Hematopoietic multipotent progenitor cell treated with erythropoietin and hydrocortisone succinate and interleukin-3 and kit ligand, for 17 days (in vitro differentiated cells): ENCODE results near the gene IGFBP5.

Experiments used
- DNase-seq: peaks from one replicate; pipeline ENCODE4 v3.0.0-alpha.2; 2015; ENCODE audit warnings: low spot score

Gene IGFBP5

GRCh38 chr2:216687646-216688045 lies 7.7 kb downstream of the IGFBP5 start:
- DNase-seq = no peak

DNA sequence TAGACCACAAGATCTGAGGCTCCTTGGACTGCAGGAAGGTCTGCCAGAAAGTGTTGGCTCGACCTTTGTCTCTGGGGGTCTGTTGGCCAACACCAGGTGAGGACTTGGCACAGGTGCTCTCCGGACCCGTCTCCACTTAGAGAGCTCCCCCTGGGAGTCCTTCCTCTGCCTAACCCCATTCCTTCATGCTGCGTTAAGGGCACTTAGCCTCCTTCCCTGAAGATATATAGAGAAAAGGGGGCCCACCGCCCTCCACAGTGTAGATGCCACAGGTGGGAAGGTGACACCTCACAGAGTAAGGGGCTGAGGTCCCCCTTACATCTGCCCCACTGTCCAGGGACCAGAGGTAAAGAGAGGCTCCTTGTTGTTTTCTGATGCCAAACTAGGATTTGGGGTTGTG lies 8.2 kb downstream of the IGFBP5 start:
- DNase-seq = no peak

DNA sequence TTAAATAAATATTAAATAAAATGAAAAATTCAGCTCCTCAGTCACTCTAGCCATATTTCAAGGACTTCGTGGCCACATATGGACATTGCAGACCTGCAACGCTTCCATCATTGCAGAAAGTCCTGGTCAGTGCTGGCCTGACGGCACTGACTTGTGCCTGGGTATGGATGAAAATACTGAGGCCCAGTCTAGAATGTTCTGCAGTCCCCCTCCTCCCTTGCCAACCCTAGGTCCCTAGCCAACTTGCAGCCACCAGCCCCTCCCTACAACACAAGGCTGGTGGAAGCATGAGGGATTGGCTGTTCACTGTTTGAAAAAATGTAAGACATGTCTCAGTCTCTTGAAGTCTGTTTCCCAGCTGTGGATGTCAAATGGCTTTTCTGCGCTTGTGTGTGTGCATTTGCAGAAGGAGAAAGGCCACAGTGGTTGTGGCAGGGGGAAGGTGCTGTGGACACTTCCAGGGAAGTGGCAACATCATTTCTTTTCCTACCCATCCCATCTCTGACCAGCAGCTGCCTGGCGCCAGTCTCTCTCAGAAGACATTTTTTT lies 9.9 kb downstream of the IGFBP5 start:
- no peak for DNase-seq

GRCh38 chr2:216683846-216684245 lies 11.5 kb downstream of the IGFBP5 start:
- no peak for DNase-seq

GRCh38 chr2:216681683-216682082 lies 13.7 kb downstream of the IGFBP5 start:
- DNase-seq = no peak

DNA sequence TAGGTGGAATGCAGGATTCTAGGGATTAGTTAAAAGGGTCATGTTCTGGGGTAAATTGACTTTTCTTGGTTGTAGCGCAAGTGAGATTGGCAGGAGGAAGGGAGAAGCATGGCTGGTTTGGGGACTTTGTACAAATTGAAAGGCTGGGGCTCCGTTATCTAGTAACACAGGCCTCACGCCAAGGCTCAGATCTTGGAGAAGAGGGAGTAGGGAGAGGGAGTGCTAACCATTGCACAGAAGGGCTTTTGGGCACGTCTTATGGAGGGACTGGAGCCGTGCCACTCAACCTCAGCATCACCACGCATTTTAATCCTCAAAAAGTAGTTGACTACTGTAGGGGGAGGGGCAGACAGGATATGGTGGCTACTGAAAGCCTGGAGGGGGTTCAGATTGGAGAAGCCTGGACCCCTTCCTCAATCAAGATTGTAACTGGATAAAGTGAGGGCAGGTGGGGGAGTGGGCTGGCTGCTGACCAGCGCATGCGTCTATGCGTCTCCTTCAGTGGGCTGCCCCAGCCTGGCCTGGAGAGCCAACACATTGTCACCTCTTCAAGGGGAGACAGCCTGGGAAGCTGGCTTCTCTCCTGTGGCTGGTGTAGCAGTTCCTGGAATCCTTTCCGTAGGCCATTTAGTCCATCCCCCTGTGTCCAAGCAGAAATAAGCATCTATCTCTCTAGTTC lies 14.3 kb downstream of the IGFBP5 start:
- DNase-seq = no peak

DNA sequence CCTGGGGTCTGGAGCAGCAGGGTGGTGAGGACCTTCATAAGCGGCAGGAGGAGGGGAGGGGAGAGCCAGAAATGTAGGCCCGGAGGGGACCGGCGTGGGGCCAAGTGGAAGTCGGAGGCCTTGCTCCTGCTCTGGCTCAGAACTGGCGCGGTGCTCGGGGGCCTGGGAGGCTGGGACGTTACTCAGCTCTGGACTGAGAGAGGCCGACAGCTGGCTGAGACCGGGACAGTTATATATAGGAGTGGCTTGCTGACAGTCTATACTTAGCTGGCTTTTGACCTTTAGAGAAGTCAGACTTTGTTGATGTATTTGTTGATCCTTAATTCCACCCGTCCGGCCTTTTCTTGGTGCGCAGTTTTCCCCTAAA lies 15.7 kb downstream of the IGFBP5 start:
- no peak for DNase-seq

DNA sequence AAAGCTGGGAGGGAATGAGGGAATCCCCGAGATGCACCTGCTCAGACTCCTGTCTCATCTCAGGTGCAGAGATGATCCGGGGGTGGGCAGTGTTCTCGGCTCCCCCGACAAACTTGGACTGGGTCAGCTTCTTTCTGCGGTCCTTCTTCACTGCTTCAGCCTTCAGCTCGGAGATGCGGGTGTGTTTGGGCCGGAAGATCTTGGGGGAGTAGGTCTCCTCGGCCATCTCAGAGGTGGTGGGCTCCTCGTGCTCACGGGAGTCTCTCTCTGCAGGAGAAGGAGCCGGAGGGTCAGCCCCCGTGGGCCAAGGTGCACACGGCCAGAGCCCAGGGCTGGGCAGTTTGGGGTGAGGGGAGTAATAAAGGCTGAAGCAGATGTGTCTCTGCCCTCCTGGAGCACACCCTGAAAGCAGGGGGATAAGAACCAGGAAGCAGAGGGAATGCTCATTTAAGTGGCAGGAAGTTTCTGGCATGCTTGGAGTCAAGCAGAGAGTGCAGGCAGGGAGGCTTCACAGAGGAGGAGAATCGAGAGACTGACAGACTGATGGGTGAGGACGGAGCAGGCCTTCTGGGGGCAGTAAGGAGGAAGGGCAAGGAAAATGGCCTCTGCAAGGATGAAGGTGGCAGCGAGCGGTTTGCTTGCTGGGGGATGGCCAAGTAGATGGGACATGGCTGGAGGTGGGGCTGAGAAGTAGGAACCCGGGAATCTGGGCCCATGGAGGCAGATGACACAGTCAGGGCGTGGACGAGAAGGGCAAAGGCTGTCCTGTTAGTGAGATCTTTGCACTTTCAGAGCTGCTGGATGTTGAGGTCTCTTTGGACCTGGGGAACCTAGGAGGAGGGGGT lies 16.3 kb downstream of the IGFBP5 start:
- no peak for DNase-seq

DNA sequence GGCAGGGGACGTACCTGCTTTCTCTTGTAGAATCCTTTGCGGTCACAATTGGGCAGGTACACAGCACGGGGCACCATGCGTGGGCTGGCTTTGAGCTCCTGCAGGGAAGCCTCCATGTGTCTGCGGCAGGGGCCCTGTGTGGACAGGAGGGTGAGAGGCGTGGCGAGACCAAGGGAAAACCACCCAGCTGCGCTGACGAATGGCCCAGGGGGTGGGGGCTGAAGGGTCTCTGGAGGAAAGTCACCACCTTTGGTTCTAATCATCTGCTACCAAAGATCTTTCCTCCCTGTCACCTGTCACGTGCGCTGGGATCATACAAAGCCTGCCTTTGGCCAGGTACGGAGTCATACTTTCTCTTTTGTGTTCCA lies 17.3 kb downstream of the IGFBP5 start:
- DNase-seq = no peak

- no peak for DNase-seq
Measured at GRCh38 chr2:216677439-216678097, 17.8 kb downstream of the IGFBP5 start.

DNA sequence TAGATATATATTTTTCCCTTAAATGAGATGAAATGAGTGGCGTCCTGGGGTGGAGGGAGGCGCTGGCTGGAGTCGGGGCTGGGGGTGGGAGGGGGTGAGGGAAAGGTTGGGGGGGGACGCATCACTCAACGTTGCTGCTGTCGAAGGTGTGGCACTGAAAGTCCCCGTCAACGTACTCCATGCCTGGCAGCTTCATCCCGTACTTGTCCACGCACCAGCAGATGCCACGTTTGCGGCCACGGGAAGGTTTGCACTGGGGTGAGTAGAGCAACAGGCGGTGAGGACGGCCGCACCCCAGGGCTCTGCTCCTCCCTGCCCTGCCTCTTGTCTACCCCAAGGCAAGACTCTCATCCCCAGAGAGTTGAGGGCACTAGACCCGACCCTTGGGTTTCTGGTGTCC lies 18.7 kb downstream of the IGFBP5 start:
- no peak for DNase-seq

DNA sequence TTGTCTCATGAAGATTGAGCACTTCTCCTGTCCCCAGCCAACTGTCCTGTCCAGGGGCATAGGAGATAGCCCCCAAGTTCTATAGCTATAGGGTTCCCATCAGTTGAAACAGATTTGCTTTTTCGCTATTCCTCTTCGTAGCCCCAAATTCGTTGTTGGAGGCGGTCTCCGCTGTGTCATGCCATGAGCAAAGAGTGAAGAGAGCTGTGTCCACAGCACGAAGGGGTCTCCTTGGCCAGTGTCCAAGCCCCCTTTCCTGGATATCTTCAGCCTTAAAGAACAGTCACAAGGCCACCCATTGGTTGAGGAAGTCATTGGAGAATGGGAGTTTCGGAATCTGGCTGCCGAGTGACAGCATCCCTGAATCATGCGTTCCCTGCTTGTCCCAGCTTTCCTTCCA lies 21.0 kb downstream of the IGFBP5 start:
- DNase-seq = no peak

- no peak for DNase-seq
Measured at GRCh38 chr2:216673609-216674008, 21.7 kb downstream of the IGFBP5 start.

DNA sequence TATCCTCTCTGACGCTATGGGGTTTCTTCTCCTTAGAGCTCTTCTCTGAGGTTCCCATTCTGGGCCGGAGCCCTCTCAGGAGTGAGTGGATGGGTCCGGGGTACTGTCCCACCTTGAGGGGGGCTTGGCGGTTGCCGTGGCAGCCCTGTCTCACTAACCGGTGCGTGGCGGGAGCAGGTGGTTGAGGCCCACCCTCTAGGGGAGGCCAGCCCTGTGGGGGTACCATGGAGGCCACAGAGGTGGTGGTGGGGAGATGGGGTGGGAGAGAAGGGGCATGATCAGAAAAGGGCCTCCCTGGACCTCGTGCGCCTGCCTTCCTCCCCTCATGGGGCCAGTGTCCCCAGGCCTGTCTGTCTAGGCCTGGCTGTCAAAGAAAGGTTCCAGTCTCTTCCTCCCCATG lies 22.3 kb downstream of the IGFBP5 start:
- no peak for DNase-seq

DNA sequence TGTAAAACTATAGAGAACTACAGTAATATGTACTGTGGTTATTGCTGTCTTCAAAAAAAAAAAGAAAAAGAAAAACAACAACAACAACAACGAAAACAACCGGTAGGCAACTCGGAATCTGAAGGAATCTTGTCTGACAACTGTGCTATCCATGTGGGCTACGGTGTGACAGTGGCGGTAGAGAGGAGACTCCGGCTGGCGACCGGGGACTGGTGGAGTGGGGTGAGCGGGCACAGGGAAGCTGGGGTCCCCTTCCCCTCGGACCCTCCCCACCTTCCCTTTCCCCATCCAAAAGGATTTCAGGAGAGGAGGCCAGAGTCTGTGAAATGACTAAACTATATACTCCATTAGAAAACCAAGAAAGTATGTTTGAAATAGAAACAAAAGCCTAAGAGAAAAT lies 22.9 kb downstream of the IGFBP5 start:
- DNase-seq = no peak

DNA sequence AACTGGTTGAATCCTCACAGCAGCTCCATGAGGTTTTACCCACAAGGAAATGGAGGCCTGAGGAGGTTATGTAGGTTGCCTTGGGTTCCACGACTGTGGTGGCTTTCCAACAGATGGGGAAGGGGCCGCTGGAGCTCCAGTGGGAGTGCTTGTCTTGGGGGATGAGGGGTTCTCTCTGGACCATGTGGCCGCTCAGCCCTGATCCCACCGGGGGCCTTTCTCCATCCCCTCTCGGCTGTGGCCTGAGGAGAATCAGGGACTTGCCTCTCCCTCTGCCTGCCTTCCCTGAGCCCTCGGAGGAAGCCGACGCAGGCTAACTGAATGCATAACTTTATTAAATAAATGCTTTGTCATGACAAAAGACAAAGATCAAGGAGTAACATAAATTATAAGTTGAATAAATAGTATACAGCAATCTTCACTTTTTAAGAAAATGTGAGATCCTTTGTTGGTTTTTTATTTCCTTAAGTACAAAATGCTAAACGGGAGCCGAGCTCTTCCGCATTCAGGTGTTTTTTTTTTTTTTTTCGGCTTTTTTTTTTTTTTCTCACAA lies 23.5 kb downstream of the IGFBP5 start:
- no peak for DNase-seq

DNA sequence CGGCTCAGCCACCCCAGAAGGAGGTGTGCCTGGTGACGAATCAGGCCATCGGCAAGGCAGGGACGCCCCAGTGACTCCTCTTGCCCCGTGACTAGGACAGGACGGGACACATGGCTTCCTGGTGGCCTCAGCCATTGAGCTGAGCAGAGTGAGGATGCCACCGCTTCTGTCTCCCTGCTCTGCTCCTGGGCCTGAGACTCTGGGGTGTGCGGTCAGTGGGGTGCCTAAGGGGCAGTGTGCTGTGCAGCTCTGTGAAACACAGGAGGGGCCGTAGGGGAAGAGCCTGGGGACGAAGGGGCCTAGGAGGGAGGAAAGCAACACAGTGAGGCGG lies 24.3 kb downstream of the IGFBP5 start:
- no peak for DNase-seq

GRCh38 chr2:216670266-216671080 lies 24.9 kb downstream of the IGFBP5 start:
- DNase-seq = no peak

DNA sequence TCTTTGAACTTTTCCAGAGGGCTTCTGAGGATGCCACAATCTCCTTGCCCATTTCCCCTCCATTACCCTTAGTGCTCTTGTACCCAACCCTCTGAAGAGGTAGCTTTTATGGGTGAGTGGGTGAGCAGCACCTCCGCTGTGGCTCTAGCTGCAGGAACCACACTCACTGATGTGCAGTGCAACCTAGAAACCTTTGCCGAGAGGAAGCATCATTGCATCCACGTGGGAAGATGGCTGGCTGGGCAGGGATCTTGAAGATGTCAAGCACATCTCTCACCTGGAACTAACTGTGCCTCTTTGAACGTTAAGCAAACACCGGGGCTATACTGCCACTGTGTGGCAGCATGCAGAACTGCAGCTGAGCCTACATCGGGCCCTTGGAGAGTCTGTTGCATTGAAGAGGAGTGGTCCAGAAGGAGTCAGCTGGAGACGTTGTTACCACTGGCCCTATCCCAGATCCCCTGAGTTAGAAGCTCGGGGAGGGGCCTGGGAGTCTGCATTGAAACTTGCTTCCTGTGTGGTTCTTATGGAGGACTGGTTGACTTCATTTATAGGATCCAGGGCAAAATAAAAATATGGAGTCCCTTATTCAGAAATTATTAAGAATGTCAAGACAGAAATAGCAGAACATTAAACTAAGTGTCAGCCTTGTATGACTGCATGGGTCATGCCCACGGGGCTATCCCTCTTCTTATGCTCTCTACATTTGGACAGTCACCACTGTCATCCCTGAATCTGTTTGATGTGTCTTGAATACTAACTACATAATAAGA lies 28.7 kb downstream of the IGFBP5 start:
- peak; percentile 67 for DNase-seq

GRCh38 chr2:216665717-216666116 lies 29.6 kb downstream of the IGFBP5 start:
- no peak for DNase-seq

DNA sequence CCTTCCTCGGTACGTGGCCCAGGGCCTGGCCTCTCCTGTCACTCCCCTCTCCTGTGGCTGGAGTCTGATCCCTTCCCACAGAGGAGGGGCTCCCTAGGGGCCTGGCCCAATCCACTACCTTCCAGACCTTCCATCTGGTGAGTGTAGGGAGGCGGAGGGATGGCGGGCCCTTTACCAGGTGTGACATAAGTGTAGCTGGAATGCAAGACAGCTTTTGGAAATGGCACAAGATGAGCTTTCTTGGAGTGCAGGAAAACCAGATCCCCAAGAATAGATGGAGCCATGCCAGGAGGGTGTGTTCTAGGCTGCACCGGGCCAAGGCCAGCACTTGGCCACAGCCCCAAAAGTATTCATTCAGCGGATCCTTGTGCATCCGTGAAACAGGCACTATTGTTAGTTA lies 30.1 kb downstream of the IGFBP5 start:
- no peak for DNase-seq
